Stimulated activated CD4-positive, alpha-beta T cell treated with anti-CD3 and anti-CD28 coated beads, Interleukin-2, amount 100 ng/mL, for 24 hours (primary cell): Measurements from ENCODE around the gene GREB1.

Source experiments
- DNase-seq, 2 donors: peaks; one replicate each; pipeline ENCODE4 v3.0.0-alpha.2; 2020

GREB1 gene

GRCh38 chr2:11509657-11510360 lies 24.0 kb upstream of the GREB1 start:
- DNase-seq, result no peak

- DNase-seq, result no peak
Observed at GRCh38 chr2:11512431-11512830, 21.4 kb upstream of the GREB1 start.

GRCh38 chr2:11513319-11513718 lies 20.5 kb upstream of the GREB1 start:
- no peak for DNase-seq

- DNase-seq, result no peak
Observed at GRCh38 chr2:11514081-11514730, 19.6 kb upstream of the GREB1 start.

GRCh38 chr2:11514904-11515303 lies 18.9 kb upstream of the GREB1 start:
- no peak for DNase-seq

GRCh38 chr2:11515490-11515981 lies 18.3 kb upstream of the GREB1 start:
- no peak for DNase-seq

- DNase-seq, result no peak
Observed at GRCh38 chr2:11516984-11517648, 16.7 kb upstream of the GREB1 start.

GRCh38 chr2:11517906-11518305 lies 15.9 kb upstream of the GREB1 start:
- no peak for DNase-seq

GRCh38 chr2:11520092-11520693 lies 13.7 kb upstream of the GREB1 start:
- DNase-seq, result no peak

GRCh38 chr2:11521775-11522174 lies 12.1 kb upstream of the GREB1 start:
- DNase-seq, result no peak

- DNase-seq, result no peak
Observed at GRCh38 chr2:11524470-11524869, 9.4 kb upstream of the GREB1 start.

- no peak for DNase-seq
Observed at GRCh38 chr2:11525762-11526161, 8.1 kb upstream of the GREB1 start.

- no peak for DNase-seq
Observed at GRCh38 chr2:11527001-11527400, 6.8 kb upstream of the GREB1 start.

GRCh38 chr2:11528228-11528627 lies 5.6 kb upstream of the GREB1 start:
- no peak for DNase-seq

- no peak for DNase-seq
Observed at GRCh38 chr2:11530864-11531465, 2.9 kb upstream of the GREB1 start.

- DNase-seq, result no peak
Observed at GRCh38 chr2:11532416-11533055, 1.3 kb upstream of the GREB1 start.

- no peak for DNase-seq
Observed at GRCh38 chr2:11534071-11534745, 363 bp downstream of the GREB1 start.

GRCh38 chr2:11534746-11535484 lies 1.1 kb downstream of the GREB1 start:
- peak in 1 of 2 donors; percentile 6 for DNase-seq

GRCh38 chr2:11535899-11536344 lies 2.1 kb downstream of the GREB1 start:
- DNase-seq, result no peak

GRCh38 chr2:11537951-11538350 lies 4.1 kb downstream of the GREB1 start:
- DNase-seq, result no peak
